WTC11 (cell line): Measurements from ENCODE around the gene UGT1A3. TPM values are rescaled to one million over a fixed set of nuclear protein-coding genes. Genes with fewer than 3 reads are reported as not detected.

Source experiments
- ATAC-seq: fragments of 200-7000 bp; cut with Tn5 transposase; 2 replicates; pipeline ENCODE4 v1.10.0; 2021; ENCODE audit warnings: mild to moderate bottlenecking, moderate library complexity
- CTCF ChIA-PET: fragments of 300-600 bp; sonication (Branson Sonifier 250); formaldehyde crosslinking; loops from one replicate; lab custom pipeline; 2021; ENCODE audit warnings: antibody characterized with exemption; lab: Charles Lee
- POLR2A ChIA-PET: fragments of 350-600 bp; sonication (Branson Sonifier 250); formaldehyde crosslinking; loops from one replicate; lab custom pipeline; 2021; ENCODE audit warnings: antibody characterized with exemption; lab: Charles Lee
- DNase-seq: peaks from one replicate; pipeline ENCODE4 v3.0.0; 2021; ENCODE audit warnings: low spot score
- H3K27ac Mint-ChIP-seq: 2 replicates; pipeline ENCODE4 v1.8.0; 2021; ENCODE audit warnings: mixed read lengths
- H3K27me3 Mint-ChIP-seq: 2 replicates; pipeline ENCODE4 v1.8.0; 2021; ENCODE audit warnings: low read depth, mild to moderate bottlenecking, moderate library complexity, mixed read lengths
- H3K36me3 Mint-ChIP-seq: 2 replicates; pipeline ENCODE4 v1.8.0; 2021; ENCODE audit warnings: mixed read lengths
- H3K4me1 Mint-ChIP-seq: 2 replicates; pipeline ENCODE4 v1.8.0; 2022; ENCODE audit warnings: mixed read lengths
- H3K4me3 Mint-ChIP-seq: 2 replicates; pipeline ENCODE4 v1.8.0; 2021; ENCODE audit warnings: mild to moderate bottlenecking, moderate library complexity, mixed read lengths
- H3K9me3 Mint-ChIP-seq: 2 replicates; pipeline ENCODE4 v1.8.0; 2021; ENCODE audit warnings: mixed read lengths
- CBFB ChIP-seq: sonication (generic); formaldehyde crosslinking; IDR thresholded peaks from 2 replicates; pipeline ENCODE4 v1.8.1; 2022; ENCODE audit warnings: mild to moderate bottlenecking, low read depth, missing genetic modification reagents
- CREM ChIP-seq: sonication (generic); formaldehyde crosslinking; IDR thresholded peaks from 2 replicates; pipeline ENCODE4 v1.8.1; 2022; ENCODE audit warnings: mild to moderate bottlenecking, missing genetic modification reagents, moderate library complexity
- ESRRA ChIP-seq: sonication (generic); formaldehyde crosslinking; IDR thresholded peaks from 2 replicates; pipeline ENCODE4 v1.8.1; 2022; ENCODE audit warnings: mild to moderate bottlenecking, missing genetic modification reagents, borderline replicate concordance
- ETV6 ChIP-seq: sonication (generic); formaldehyde crosslinking; IDR thresholded peaks from 2 replicates; pipeline ENCODE4 v1.8.1; 2022; ENCODE audit warnings: mild to moderate bottlenecking, missing genetic modification reagents
- GABPB1 ChIP-seq: sonication (generic); formaldehyde crosslinking; IDR thresholded peaks from 2 replicates; pipeline ENCODE4 v1.8.1; 2023; ENCODE audit warnings: mild to moderate bottlenecking, missing genetic modification reagents
- IRF2 ChIP-seq: sonication (generic); formaldehyde crosslinking; IDR thresholded peaks from 2 replicates; pipeline ENCODE4 v1.8.0; 2022; ENCODE audit warnings: low read depth, missing genetic modification reagents, borderline replicate concordance
- KAT7 ChIP-seq: sonication (generic); formaldehyde crosslinking; IDR thresholded peaks from 2 replicates; pipeline ENCODE4 v1.8.1; 2023; ENCODE audit warnings: missing genetic modification reagents, mild to moderate bottlenecking, borderline replicate concordance
- MXD4 ChIP-seq: fragments of 250-450 bp; sonication (Bioruptor Pico); IDR thresholded peaks from 2 replicates; pipeline ENCODE4 v1.8.0; 2021; ENCODE audit warnings: mild to moderate bottlenecking, moderate library complexity, borderline replicate concordance
- NFATC4 ChIP-seq: fragments of 250-450 bp; sonication (Bioruptor Pico); IDR thresholded peaks from 2 replicates; pipeline ENCODE4 v1.9.0; 2021; ENCODE audit warnings: mild to moderate bottlenecking
- PRRX2 ChIP-seq: fragments of 250-450 bp; sonication (Bioruptor Pico); IDR thresholded peaks from 2 replicates; pipeline ENCODE4 v1.8.0; 2021; ENCODE audit warnings: mild to moderate bottlenecking
- RORB ChIP-seq: fragments of 250-450 bp; sonication (Bioruptor Pico); IDR thresholded peaks from 2 replicates; pipeline ENCODE4 v1.9.0; 2021; ENCODE audit warnings: mild to moderate bottlenecking
- TEAD1 ChIP-seq: sonication (generic); formaldehyde crosslinking; IDR thresholded peaks from 2 replicates; pipeline ENCODE4 v1.8.0; 2022; ENCODE audit warnings: mild to moderate bottlenecking, missing genetic modification reagents
- TEAD4 ChIP-seq: sonication (generic); formaldehyde crosslinking; IDR thresholded peaks from 2 replicates; pipeline ENCODE4 v1.8.0; 2022; ENCODE audit warnings: mild to moderate bottlenecking, missing genetic modification reagents
- ZBTB21 ChIP-seq: sonication (generic); formaldehyde crosslinking; IDR thresholded peaks from 2 replicates; pipeline ENCODE4 v1.8.1; 2023; ENCODE audit warnings: mild to moderate bottlenecking, missing genetic modification reagents, borderline replicate concordance
- ZNF232 ChIP-seq: sonication (generic); formaldehyde crosslinking; IDR thresholded peaks from 2 replicates; pipeline ENCODE4 v1.8.0; 2022; ENCODE audit warnings: mild to moderate bottlenecking, missing genetic modification reagents
- total RNA-seq: library from RNA; stranded (reverse); gene quantifications from 3 replicates; pipeline ENCODE4 v1.2.3, GENCODE V29; 2021
- TF ChIP-seq, protein P1 (sequence below): sonication (generic); formaldehyde crosslinking; IDR thresholded peaks from 2 replicates; pipeline ENCODE4 v1.8.0; 2022; ENCODE audit warnings: mild to moderate bottlenecking, missing genetic modification reagents
- TF ChIP-seq, protein P2 (sequence below): fragments of 250-450 bp; sonication (Bioruptor Pico); IDR thresholded peaks from 2 replicates; pipeline ENCODE4 v1.9.0; 2021; ENCODE audit warnings: mild to moderate bottlenecking
- TF ChIP-seq, protein P3 (sequence below): fragments of 250-450 bp; sonication (Bioruptor Pico); IDR thresholded peaks from 2 replicates; pipeline ENCODE4 v1.8.0; 2021; ENCODE audit warnings: mild to moderate bottlenecking
- TF ChIP-seq, protein P4 (sequence below): sonication (generic); formaldehyde crosslinking; IDR thresholded peaks from 2 replicates; pipeline ENCODE4 v1.8.1; 2022; ENCODE audit warnings: mild to moderate bottlenecking, moderate library complexity, missing genetic modification reagents
- TF ChIP-seq, protein P5 (sequence below): fragments of 250-450 bp; sonication (Bioruptor Pico); IDR thresholded peaks from 2 replicates; pipeline ENCODE4 v1.9.0; 2021; ENCODE audit warnings: moderate library complexity, mild to moderate bottlenecking, inconsistent platforms, borderline replicate concordance
- TF ChIP-seq, protein P6 (sequence below): sonication (generic); formaldehyde crosslinking; IDR thresholded peaks from 2 replicates; pipeline ENCODE4 v1.8.0; 2022; ENCODE audit warnings: mild to moderate bottlenecking, missing genetic modification reagents
- TF ChIP-seq, protein P7 (sequence below): sonication (generic); formaldehyde crosslinking; conservative IDR thresholded peaks from 2 replicates; pipeline ENCODE4 v1.8.1; 2023; ENCODE audit warnings: mild to moderate bottlenecking, low read depth, missing genetic modification reagents, moderate library complexity
- TF ChIP-seq, protein P8 (sequence below): fragments of 250-450 bp; sonication (Bioruptor Pico); IDR thresholded peaks from 2 replicates; pipeline ENCODE4 v1.9.0; 2021; ENCODE audit warnings: mild to moderate bottlenecking

UGT1A3 gene
- total RNA-seq, 1 experiment from 2014 or later = not detected

DNA sequence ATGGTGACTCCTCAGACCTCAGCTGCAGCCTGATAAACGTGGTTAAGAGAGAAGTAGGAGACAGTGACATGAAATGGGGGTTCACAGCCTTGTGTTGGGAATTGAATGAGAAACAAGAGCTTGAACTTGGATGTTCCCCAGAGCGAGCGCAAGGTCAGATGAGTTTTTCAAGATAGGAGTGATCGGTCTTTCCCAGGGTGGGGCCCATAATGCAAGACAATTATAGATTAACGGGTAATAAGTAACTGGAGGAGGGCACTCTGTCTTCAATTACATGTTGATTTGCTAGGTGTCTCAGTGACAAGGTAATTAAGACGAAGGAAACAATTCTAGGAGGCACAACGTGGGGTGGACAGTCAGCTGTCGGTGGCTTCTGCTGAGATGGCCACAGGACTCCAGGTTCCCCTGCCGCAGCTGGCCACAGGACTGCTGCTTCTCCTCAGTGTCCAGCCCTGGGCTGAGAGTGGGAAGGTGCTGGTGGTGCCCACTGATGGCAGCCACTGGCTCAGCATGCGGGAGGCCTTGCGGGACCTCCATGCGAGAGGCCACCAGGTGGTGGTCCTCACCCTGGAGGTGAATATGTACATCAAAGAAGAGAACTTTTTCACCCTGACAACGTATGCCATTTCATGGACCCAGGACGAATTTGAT, 16.1 kb upstream of the UGT1A3 start, which contains the start of gene UGT1A5:
Gene UGT1A5, plus strand, starts transcription at position 297 of the 651 bp plus-strand sequence. Its CDS starts 85 bp downstream, at position 382.
- H3K9me3 Mint-ChIP-seq = peaks cover 6% of the 10 kb centered on the region
- no peaks in the 10 kb centered on the region for H3K36me3 Mint-ChIP-seq
- H3K4me3 Mint-ChIP-seq = no peak within 1 kb of the TSS
- ChIA-PET CTCF (interaction anchor here (1.7 to 3.2 kb wide), 4 partner anchors 13 to 264 kb away, joined by 4 to 19 read pairs (median 12); no protein-coding TSS in a partner anchor), POLR2A (no interaction called here)
- H3K4me1 Mint-ChIP-seq = peaks cover 4% of the 10 kb centered on the region; the same call in 1 of the 2 replicates
- ATAC-seq (no peak), DNase-seq (no peak)
- H3K27me3 Mint-ChIP-seq = no peaks in the 10 kb centered on the region
- TF ChIP-seq MXD4 (CRISPR knock-in tag) = no peak
- no peak for TF ChIP-seq ZBTB21 (CRISPR knock-in tag)
- TF ChIP-seq GABPB1 (CRISPR knock-in tag) = no peak
- no peak for TF ChIP-seq TEAD4 (CRISPR knock-in tag)
- no peak for TF ChIP-seq ESRRA (CRISPR knock-in tag)
- TF ChIP-seq, protein P1, sequence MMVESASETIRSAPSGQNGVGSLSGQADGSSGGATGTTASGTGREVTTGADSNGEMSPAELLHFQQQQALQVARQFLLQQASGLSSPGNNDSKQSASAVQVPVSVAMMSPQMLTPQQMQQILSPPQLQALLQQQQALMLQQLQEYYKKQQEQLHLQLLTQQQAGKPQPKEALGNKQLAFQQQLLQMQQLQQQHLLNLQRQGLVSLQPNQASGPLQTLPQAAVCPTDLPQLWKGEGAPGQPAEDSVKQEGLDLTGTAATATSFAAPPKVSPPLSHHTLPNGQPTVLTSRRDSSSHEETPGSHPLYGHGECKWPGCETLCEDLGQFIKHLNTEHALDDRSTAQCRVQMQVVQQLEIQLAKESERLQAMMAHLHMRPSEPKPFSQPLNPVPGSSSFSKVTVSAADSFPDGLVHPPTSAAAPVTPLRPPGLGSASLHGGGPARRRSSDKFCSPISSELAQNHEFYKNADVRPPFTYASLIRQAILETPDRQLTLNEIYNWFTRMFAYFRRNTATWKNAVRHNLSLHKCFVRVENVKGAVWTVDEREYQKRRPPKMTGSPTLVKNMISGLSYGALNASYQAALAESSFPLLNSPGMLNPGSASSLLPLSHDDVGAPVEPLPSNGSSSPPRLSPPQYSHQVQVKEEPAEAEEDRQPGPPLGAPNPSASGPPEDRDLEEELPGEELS (CRISPR knock-in tag) = no peak
- TF ChIP-seq, protein P2, sequence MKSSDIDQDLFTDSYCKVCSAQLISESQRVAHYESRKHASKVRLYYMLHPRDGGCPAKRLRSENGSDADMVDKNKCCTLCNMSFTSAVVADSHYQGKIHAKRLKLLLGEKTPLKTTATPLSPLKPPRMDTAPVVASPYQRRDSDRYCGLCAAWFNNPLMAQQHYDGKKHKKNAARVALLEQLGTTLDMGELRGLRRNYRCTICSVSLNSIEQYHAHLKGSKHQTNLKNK (CRISPR knock-in tag) = no peak
- TF ChIP-seq, protein P3, sequence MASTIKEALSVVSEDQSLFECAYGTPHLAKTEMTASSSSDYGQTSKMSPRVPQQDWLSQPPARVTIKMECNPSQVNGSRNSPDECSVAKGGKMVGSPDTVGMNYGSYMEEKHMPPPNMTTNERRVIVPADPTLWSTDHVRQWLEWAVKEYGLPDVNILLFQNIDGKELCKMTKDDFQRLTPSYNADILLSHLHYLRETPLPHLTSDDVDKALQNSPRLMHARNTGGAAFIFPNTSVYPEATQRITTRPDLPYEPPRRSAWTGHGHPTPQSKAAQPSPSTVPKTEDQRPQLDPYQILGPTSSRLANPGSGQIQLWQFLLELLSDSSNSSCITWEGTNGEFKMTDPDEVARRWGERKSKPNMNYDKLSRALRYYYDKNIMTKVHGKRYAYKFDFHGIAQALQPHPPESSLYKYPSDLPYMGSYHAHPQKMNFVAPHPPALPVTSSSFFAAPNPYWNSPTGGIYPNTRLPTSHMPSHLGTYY (CRISPR knock-in tag) = no peak
- TF ChIP-seq, protein P4, sequence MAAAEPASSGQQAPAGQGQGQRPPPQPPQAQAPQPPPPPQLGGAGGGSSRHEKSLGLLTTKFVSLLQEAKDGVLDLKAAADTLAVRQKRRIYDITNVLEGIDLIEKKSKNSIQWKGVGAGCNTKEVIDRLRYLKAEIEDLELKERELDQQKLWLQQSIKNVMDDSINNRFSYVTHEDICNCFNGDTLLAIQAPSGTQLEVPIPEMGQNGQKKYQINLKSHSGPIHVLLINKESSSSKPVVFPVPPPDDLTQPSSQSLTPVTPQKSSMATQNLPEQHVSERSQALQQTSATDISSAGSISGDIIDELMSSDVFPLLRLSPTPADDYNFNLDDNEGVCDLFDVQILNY = no peak
- TF ChIP-seq CREM (CRISPR knock-in tag) = no peak
- no peak for TF ChIP-seq PRRX2 (CRISPR knock-in tag)
- no peak for TF ChIP-seq ZNF232 (CRISPR knock-in tag)
- TF ChIP-seq, protein P5, sequence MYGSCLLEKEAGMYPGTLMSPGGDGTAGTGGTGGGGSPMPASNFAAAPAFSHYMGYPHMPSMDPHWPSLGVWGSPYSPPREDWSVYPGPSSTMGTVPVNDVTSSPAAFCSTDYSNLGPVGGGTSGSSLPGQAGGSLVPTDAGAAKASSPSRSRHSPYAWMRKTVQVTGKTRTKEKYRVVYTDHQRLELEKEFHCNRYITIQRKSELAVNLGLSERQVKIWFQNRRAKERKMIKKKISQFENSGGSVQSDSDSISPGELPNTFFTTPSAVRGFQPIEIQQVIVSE (CRISPR knock-in tag) = no peak
- TF ChIP-seq RORB (CRISPR knock-in tag) = no peak
- no peak within 1 kb of the TSS for H3K27ac Mint-ChIP-seq

DNA sequence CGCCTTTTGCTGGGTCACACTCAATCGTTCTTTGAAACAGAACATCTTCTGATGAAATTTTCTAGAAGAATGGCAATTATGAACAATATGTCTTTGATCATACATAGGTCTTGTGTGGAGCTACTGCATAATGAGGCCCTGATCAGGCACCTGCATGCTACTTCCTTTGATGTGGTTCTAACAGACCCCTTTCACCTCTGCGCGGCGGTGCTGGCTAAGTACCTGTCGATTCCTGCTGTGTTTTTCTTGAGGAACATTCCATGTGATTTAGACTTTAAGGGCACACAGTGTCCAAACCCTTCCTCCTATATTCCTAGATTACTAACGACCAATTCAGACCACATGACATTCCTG, 15.6 kb upstream of the UGT1A3 start:
- no peaks in the 10 kb centered on the region for H3K36me3 Mint-ChIP-seq
- DNase-seq (no peak), ATAC-seq (no peak)
- H3K27ac Mint-ChIP-seq = no peak overlapping the region
- peaks cover under 1% of the 10 kb centered on the region; the same call in 1 of the 2 replicates for H3K27me3 Mint-ChIP-seq
- POLR2A ChIA-PET = no interaction called here
- TF ChIP-seq KAT7 (CRISPR knock-in tag) (no peak), ESRRA (CRISPR knock-in tag) (no peak), TEAD1 (CRISPR knock-in tag) (no peak), IRF2 (CRISPR knock-in tag) (no peak), NFATC4 (CRISPR knock-in tag) (no peak), CBFB (CRISPR knock-in tag) (no peak), ETV6 (CRISPR knock-in tag) (no peak)
- TF ChIP-seq, protein P6, sequence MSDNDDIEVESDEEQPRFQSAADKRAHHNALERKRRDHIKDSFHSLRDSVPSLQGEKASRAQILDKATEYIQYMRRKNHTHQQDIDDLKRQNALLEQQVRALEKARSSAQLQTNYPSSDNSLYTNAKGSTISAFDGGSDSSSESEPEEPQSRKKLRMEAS (CRISPR knock-in tag) = no peak
- TF ChIP-seq, protein P7, sequence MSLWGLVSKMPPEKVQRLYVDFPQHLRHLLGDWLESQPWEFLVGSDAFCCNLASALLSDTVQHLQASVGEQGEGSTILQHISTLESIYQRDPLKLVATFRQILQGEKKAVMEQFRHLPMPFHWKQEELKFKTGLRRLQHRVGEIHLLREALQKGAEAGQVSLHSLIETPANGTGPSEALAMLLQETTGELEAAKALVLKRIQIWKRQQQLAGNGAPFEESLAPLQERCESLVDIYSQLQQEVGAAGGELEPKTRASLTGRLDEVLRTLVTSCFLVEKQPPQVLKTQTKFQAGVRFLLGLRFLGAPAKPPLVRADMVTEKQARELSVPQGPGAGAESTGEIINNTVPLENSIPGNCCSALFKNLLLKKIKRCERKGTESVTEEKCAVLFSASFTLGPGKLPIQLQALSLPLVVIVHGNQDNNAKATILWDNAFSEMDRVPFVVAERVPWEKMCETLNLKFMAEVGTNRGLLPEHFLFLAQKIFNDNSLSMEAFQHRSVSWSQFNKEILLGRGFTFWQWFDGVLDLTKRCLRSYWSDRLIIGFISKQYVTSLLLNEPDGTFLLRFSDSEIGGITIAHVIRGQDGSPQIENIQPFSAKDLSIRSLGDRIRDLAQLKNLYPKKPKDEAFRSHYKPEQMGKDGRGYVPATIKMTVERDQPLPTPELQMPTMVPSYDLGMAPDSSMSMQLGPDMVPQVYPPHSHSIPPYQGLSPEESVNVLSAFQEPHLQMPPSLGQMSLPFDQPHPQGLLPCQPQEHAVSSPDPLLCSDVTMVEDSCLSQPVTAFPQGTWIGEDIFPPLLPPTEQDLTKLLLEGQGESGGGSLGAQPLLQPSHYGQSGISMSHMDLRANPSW (CRISPR knock-in tag) = no peak
- TF ChIP-seq, protein P8, sequence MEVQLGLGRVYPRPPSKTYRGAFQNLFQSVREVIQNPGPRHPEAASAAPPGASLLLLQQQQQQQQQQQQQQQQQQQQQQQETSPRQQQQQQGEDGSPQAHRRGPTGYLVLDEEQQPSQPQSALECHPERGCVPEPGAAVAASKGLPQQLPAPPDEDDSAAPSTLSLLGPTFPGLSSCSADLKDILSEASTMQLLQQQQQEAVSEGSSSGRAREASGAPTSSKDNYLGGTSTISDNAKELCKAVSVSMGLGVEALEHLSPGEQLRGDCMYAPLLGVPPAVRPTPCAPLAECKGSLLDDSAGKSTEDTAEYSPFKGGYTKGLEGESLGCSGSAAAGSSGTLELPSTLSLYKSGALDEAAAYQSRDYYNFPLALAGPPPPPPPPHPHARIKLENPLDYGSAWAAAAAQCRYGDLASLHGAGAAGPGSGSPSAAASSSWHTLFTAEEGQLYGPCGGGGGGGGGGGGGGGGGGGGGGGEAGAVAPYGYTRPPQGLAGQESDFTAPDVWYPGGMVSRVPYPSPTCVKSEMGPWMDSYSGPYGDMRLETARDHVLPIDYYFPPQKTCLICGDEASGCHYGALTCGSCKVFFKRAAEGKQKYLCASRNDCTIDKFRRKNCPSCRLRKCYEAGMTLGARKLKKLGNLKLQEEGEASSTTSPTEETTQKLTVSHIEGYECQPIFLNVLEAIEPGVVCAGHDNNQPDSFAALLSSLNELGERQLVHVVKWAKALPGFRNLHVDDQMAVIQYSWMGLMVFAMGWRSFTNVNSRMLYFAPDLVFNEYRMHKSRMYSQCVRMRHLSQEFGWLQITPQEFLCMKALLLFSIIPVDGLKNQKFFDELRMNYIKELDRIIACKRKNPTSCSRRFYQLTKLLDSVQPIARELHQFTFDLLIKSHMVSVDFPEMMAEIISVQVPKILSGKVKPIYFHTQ (CRISPR knock-in tag) = no peak
- CTCF ChIA-PET = interaction anchor here (2.7 to 3.2 kb wide), 2 partner anchors 14 to 265 kb away, joined by 7 to 19 read pairs; no protein-coding TSS in a partner anchor
- H3K4me1 Mint-ChIP-seq = peaks cover 4% of the 10 kb centered on the region; the same call in 1 of the 2 replicates
- H3K9me3 Mint-ChIP-seq = peaks cover 11% of the 10 kb centered on the region
- no peak overlapping the region for H3K4me3 Mint-ChIP-seq
